H9 (cell line): ENCODE measurements around the gene VPS4A. TPM values are rescaled to one million over a fixed set of nuclear protein-coding genes. Genes with fewer than 3 reads are reported as not detected.

ENCODE experiments used
- DNase-seq: peaks from one replicate; pipeline ENCODE4 v3.0.0-alpha.2; 2017
- H2AFZ ChIP-seq: one replicate; pipeline ENCODE4 v1.6.1; 2013; ENCODE audit warnings: mild to moderate bottlenecking, low read length, control low read depth, moderate library complexity
- H2AK5ac ChIP-seq: 2 replicates; pipeline ENCODE4 v1.6.1; 2013; ENCODE audit warnings: low read length, control low read depth, mixed read lengths; ENCODE audit not compliant: insufficient read length
- H2BK120ac ChIP-seq: one replicate; pipeline ENCODE4 v1.6.1; 2013; ENCODE audit warnings: low read depth, mild to moderate bottlenecking, low read length, control low read depth, inconsistent platforms; ENCODE audit not compliant: poor library complexity, severe bottlenecking
- H2BK12ac ChIP-seq: 2 replicates; pipeline ENCODE4 v1.6.1; 2013; ENCODE audit warnings: low read length, control low read depth, mixed read lengths, low read depth; ENCODE audit not compliant: insufficient read length
- H2BK15ac ChIP-seq: 2 replicates; pipeline ENCODE4 v1.6.1; 2013; ENCODE audit warnings: low read depth, low read length, control low read depth
- H2BK20ac ChIP-seq: one replicate; pipeline ENCODE4 v1.6.1; 2013; ENCODE audit warnings: low read depth, mild to moderate bottlenecking, low read length, control low read depth, inconsistent platforms; ENCODE audit not compliant: poor library complexity, severe bottlenecking
- H2BK5ac ChIP-seq: 2 replicates; pipeline ENCODE4 v1.6.1; 2013; ENCODE audit warnings: low read length, control low read depth, mixed read lengths; ENCODE audit not compliant: insufficient read length
- H3K14ac ChIP-seq: 2 replicates; pipeline ENCODE4 v1.6.1; 2013; ENCODE audit warnings: low read length, control low read depth; ENCODE audit not compliant: insufficient read depth
- H3K18ac ChIP-seq: 2 replicates; pipeline ENCODE4 v1.6.1; 2013; ENCODE audit warnings: low read depth, mild to moderate bottlenecking, mixed read lengths, low read length, control low read depth; ENCODE audit not compliant: insufficient read length
- H3K23ac ChIP-seq: 2 replicates; pipeline ENCODE4 v1.6.1; 2013; ENCODE audit warnings: low read length, control low read depth, mixed read lengths, low read depth; ENCODE audit not compliant: insufficient read length
- H3K23me2 ChIP-seq: 2 replicates; pipeline ENCODE4 v1.6.1; 2013; ENCODE audit warnings: low read depth, mild to moderate bottlenecking, mixed read lengths, low read length, control low read depth; ENCODE audit not compliant: insufficient read length, poor library complexity, severe bottlenecking
- H3K27ac ChIP-seq: 2 replicates; pipeline ENCODE4 v1.5.1; 2013; ENCODE audit warnings: low read length, control low read depth, mixed read lengths, low read depth; ENCODE audit not compliant: insufficient read length
- H3K27me3 ChIP-seq: 2 replicates; pipeline ENCODE4 v1.6.1; 2013; ENCODE audit warnings: low read length, control low read depth, inconsistent platforms; ENCODE audit not compliant: insufficient read depth
- H3K4ac ChIP-seq: 2 replicates; pipeline ENCODE4 v1.6.1; 2013; ENCODE audit warnings: low read depth, mild to moderate bottlenecking, control low read depth, inconsistent platforms, low read length, moderate library complexity
- H3K4me1 ChIP-seq: 2 replicates; pipeline ENCODE4 v1.6.1; 2013; ENCODE audit warnings: low read length, control low read depth, inconsistent platforms; ENCODE audit not compliant: insufficient read depth
- H3K4me2 ChIP-seq: 2 replicates; pipeline ENCODE4 v1.6.1; 2013; ENCODE audit warnings: low read length, control low read depth, mixed read lengths; ENCODE audit not compliant: insufficient read length, insufficient read depth
- H3K56ac ChIP-seq: 2 replicates; pipeline ENCODE4 v1.6.1; 2013; ENCODE audit warnings: low read depth, mild to moderate bottlenecking, mixed read lengths, low read length, control low read depth; ENCODE audit not compliant: insufficient read length
- H3K79me1 ChIP-seq: 2 replicates; pipeline ENCODE4 v1.6.1; 2013; ENCODE audit warnings: low read depth, mild to moderate bottlenecking, moderate library complexity, low read length, control low read depth, inconsistent platforms; ENCODE audit not compliant: insufficient read depth, poor library complexity, severe bottlenecking
- H3K79me2 ChIP-seq: 2 replicates; pipeline ENCODE4 v1.6.1; 2013; ENCODE audit warnings: low read length, control low read depth, inconsistent platforms; ENCODE audit not compliant: insufficient read depth
- H3K9ac ChIP-seq: 2 replicates; pipeline ENCODE4 v1.6.1; 2013; ENCODE audit warnings: low read length, control low read depth, mixed read lengths; ENCODE audit not compliant: insufficient read length; ENCODE audit errors: extremely low read depth
- H3K9me3 ChIP-seq: one replicate; pipeline ENCODE4 v1.6.1; 2013; ENCODE audit warnings: low read depth, low read length, inconsistent platforms; ENCODE audit not compliant: control insufficient read depth
- H3T11ph ChIP-seq: one replicate; pipeline ENCODE4 v1.6.1; 2013; ENCODE audit warnings: mild to moderate bottlenecking, low read length, control low read depth, inconsistent platforms
- H4K20me1 ChIP-seq: one replicate; pipeline ENCODE4 v1.6.1; 2013; ENCODE audit not compliant: control insufficient read depth, insufficient read length, insufficient read depth
- H4K5ac ChIP-seq: 2 replicates; pipeline ENCODE4 v1.6.1; 2013; ENCODE audit warnings: low read depth, mild to moderate bottlenecking, mixed read lengths, low read length, control low read depth; ENCODE audit not compliant: insufficient read length
- H4K8ac ChIP-seq: replicated peaks from 2 replicates; pipeline ENCODE4 v1.6.1; 2013; ENCODE audit warnings: low read length, control low read depth, mixed read lengths, low read depth; ENCODE audit not compliant: insufficient read length
- H4K91ac ChIP-seq: 2 replicates; pipeline ENCODE4 v1.6.1; 2013; ENCODE audit warnings: low read depth, mild to moderate bottlenecking, moderate library complexity, mixed read lengths, low read length, control low read depth; ENCODE audit not compliant: insufficient read length
- H3K27ac Mint-ChIP-seq, 3 experiments: 2 replicates in 2 of 3; 3 replicates in 1 of 3; pipeline ENCODE4 v1.8.0; 2020 to 2021; ENCODE audit warnings: mixed read lengths in 3 of 3, mild to moderate bottlenecking in 1 of 3, moderate library complexity in 1 of 3
- H3K27me3 Mint-ChIP-seq: 2 replicates; pipeline ENCODE4 v1.8.0; 2021; ENCODE audit warnings: low read depth, mild to moderate bottlenecking, moderate library complexity, mixed read lengths
- H3K36me3 Mint-ChIP-seq, 3 experiments: 2 replicates in 2 of 3; 3 replicates in 1 of 3; pipeline ENCODE4 v1.8.0; 2020 to 2021; ENCODE audit warnings: low read depth in 3 of 3, mixed read lengths in 3 of 3; ENCODE audit not compliant: insufficient read depth in 1 of 3
- H3K4me1 Mint-ChIP-seq, 2 experiments: 2 replicates each; pipeline ENCODE4 v1.8.0; 2020; ENCODE audit warnings: mixed read lengths in 2 of 2
- H3K4me3 Mint-ChIP-seq, 2 experiments: 2 replicates in 1 of 2; 3 replicates in 1 of 2; pipeline ENCODE4 v1.8.0; 2020 to 2021; ENCODE audit warnings: mild to moderate bottlenecking in 2 of 2, mixed read lengths in 2 of 2, moderate library complexity in 1 of 2
- H3K9me3 Mint-ChIP-seq, 2 experiments: 2 replicates in 1 of 2; 3 replicates in 1 of 2; pipeline ENCODE4 v1.8.0; 2020; ENCODE audit warnings: mild to moderate bottlenecking in 2 of 2, mixed read lengths in 2 of 2, moderate library complexity in 1 of 2
- WGBS: extraction: QIAGEN DNeasy Blood & Tissue Kit; methylation state at CpG from one replicate; pipeline ENCODE4 v1.1.7; 2013; ENCODE audit warnings: missing lambda C conversion rate, low lambda C conversion rate, mixed read lengths; ENCODE audit not compliant: insufficient read length; ENCODE audit errors: extremely low coverage; 5-methylcytosine and 5-hydroxymethylcytosine counted together
- total RNA-seq: library from RNA; stranded (reverse); gene quantifications from 2 replicates; pipeline ENCODE4 v1.2.1, GENCODE V29; 2021
- TF ChIP-seq, protein P1 (sequence below): fragments of 200-600 bp; sonication (generic); conservative IDR thresholded peaks from 3 replicates; pipeline ENCODE4 v1.8.0; 2021; ENCODE audit warnings: antibody characterized with exemption, mild to moderate bottlenecking

The VPS4A gene
- total RNA-seq, 1 experiment from 2014 or later: 27.1 TPM

DNA sequence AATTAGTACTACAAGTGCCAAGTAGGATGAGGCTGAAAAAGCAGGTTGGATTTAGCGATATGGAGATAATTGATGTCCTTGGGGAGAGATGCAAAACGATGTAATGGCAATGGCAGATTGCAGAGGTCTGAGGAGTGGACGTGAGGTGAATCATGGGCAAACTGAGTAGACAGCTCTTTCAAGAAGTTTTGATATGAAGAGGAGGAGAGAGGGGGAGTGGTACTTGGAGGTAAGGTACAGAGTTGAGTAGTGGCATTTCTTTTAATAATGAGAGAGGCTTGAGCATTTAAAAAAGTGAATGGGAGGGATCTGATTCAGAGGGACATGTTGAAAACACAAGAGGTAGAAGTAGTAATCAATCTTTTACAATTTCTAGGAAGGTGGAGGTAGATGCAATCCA lies 17.7 kb upstream of the VPS4A start:
- no peak for DNase-seq
- no peak overlapping the region for H2BK12ac ChIP-seq
- H2AFZ ChIP-seq: no peak overlapping the region
- no peak overlapping the region for H2BK5ac ChIP-seq
- no peak overlapping the region for H4K5ac ChIP-seq
- H3K27ac ChIP-seq: no peak overlapping the region
- H3K27me3 Mint-ChIP-seq: no peaks in the 10 kb centered on the region
- no peak overlapping the region for H4K91ac ChIP-seq
- H2BK120ac ChIP-seq: no peak overlapping the region
- no CpG with 5 or more reads among the region's 3 CpGs for WGBS
- H4K8ac ChIP-seq: no peak overlapping the region
- peak overlapping the region in 1 of 3 experiments; percentile 8; a peak in 2 of 7 replicates for H3K27ac Mint-ChIP-seq
- no peak overlapping the region for H3K4me3 Mint-ChIP-seq
- no peak overlapping the region for H2BK20ac ChIP-seq
- TF ChIP-seq, protein P1, sequence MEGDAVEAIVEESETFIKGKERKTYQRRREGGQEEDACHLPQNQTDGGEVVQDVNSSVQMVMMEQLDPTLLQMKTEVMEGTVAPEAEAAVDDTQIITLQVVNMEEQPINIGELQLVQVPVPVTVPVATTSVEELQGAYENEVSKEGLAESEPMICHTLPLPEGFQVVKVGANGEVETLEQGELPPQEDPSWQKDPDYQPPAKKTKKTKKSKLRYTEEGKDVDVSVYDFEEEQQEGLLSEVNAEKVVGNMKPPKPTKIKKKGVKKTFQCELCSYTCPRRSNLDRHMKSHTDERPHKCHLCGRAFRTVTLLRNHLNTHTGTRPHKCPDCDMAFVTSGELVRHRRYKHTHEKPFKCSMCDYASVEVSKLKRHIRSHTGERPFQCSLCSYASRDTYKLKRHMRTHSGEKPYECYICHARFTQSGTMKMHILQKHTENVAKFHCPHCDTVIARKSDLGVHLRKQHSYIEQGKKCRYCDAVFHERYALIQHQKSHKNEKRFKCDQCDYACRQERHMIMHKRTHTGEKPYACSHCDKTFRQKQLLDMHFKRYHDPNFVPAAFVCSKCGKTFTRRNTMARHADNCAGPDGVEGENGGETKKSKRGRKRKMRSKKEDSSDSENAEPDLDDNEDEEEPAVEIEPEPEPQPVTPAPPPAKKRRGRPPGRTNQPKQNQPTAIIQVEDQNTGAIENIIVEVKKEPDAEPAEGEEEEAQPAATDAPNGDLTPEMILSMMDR: no peak
- H4K20me1 ChIP-seq: no peaks in the 10 kb centered on the region
- H3K23me2 ChIP-seq: no peaks in the 10 kb centered on the region
- H3K4me2 ChIP-seq: no peak overlapping the region
- no peak overlapping the region for H3K4ac ChIP-seq
- H3K27me3 ChIP-seq: no peaks in the 10 kb centered on the region
- no peak overlapping the region for H2BK15ac ChIP-seq
- H3K14ac ChIP-seq: no peak overlapping the region
- no peak overlapping the region for H3K18ac ChIP-seq
- no peak overlapping the region for H3K23ac ChIP-seq
- H3K9me3 ChIP-seq: no peaks in the 10 kb centered on the region
- no peak overlapping the region for H2AK5ac ChIP-seq
- H3K36me3 Mint-ChIP-seq: peaks cover 0 to 5% (median 2%) of the 10 kb centered on the region in 3 experiments; a peak in 4 of 7 replicates
- no peaks in the 10 kb centered on the region for H3K4me1 ChIP-seq
- H3K9me3 Mint-ChIP-seq: no peaks in the 10 kb centered on the region
- H3T11ph ChIP-seq: no peak overlapping the region
- H3K79me2 ChIP-seq: no peaks in the 10 kb centered on the region
- H3K79me1 ChIP-seq: no peaks in the 10 kb centered on the region
- H3K9ac ChIP-seq: no peak overlapping the region
- H3K4me1 Mint-ChIP-seq: no peaks in the 10 kb centered on the region
- no peak overlapping the region for H3K56ac ChIP-seq
